Ishikawa (cell line): ENCODE data around the gene PBXIP1.

Experiments used
- CEBPB ChIP-seq: IDR thresholded peaks from 2 replicates; pipeline ENCODE4 v1.6.1; 2012
- CREB1 ChIP-seq: IDR thresholded peaks from 2 replicates; pipeline ENCODE4 v1.6.1; 2012; ENCODE audit warnings: low read depth
- EGR1 ChIP-seq: IDR thresholded peaks from 2 replicates; pipeline ENCODE4 v1.6.1; 2012
- EP300 ChIP-seq: IDR thresholded peaks from 2 replicates; pipeline ENCODE4 v1.6.1; 2012; ENCODE audit warnings: borderline replicate concordance
- FOXM1 ChIP-seq: IDR thresholded peaks from 2 replicates; pipeline ENCODE4 v1.6.1; 2012; ENCODE audit warnings: low read depth, borderline replicate concordance
- MAX ChIP-seq: IDR thresholded peaks from 2 replicates; pipeline ENCODE4 v1.6.1; 2012
- NFIC ChIP-seq: IDR thresholded peaks from 2 replicates; pipeline ENCODE4 v1.6.1; 2012
- RAD21 ChIP-seq: IDR thresholded peaks from 2 replicates; pipeline ENCODE4 v1.6.1; 2012; ENCODE audit warnings: low read depth
- REST ChIP-seq: IDR thresholded peaks from 2 replicates; pipeline ENCODE4 v1.6.1; 2012; ENCODE audit warnings: low read depth, mild to moderate bottlenecking
- TAF1 ChIP-seq: IDR thresholded peaks from 2 replicates; pipeline ENCODE4 v1.6.1; 2012; ENCODE audit warnings: low read depth, mild to moderate bottlenecking
- TCF12 ChIP-seq: IDR thresholded peaks from 2 replicates; pipeline ENCODE4 v1.6.1; 2012; ENCODE audit warnings: low read depth
- TEAD4 ChIP-seq: IDR thresholded peaks from 2 replicates; pipeline ENCODE4 v1.6.1; 2012
- YY1 ChIP-seq: IDR thresholded peaks from 2 replicates; pipeline ENCODE4 v1.6.1; 2012; ENCODE audit warnings: low read depth
- ZBTB7A ChIP-seq: IDR thresholded peaks from 2 replicates; pipeline ENCODE4 v1.6.1; 2012; ENCODE audit warnings: low read depth
- TF ChIP-seq, protein P1 (sequence below): IDR thresholded peaks from 2 replicates; pipeline ENCODE4 v1.6.1; 2012

PBXIP1 gene

DNA sequence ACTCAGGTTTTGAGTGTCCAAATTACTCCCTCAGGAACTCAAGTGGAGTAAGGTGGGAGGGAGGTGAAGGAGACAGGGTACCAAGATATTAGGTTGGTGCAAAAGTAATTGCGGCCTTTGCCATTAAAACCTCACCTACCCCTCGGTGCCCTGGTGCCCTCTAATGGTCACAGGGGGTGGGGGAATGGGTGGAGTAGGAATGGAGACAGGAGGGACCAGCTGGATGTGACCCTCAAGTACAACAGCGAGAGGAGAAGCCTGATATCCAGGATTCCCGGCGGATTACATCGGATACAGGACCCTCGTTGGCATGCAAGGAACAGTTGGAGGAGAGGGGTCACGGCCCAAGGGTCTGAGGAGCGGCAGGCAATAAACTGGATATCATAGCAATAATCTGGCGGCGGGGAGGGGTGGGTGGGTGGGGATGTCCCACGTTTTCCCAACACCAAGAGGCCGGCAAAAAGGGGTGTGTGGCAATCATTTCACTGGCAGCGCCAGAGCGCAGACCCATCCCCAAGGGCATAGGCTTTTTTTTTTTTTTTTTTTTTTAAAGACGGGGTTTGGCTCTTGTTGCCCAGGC lies 42.4 kb upstream of the PBXIP1 start:
- TF ChIP-seq TAF1 (no peak), ZBTB7A (no peak), EP300 (no peak), TCF12 (no peak), TEAD4 (no peak), RAD21 (no peak), EGR1 (no peak), CEBPB (no peak), MAX (no peak), YY1 (no peak), NFIC (no peak)
- TF ChIP-seq, protein P1, sequence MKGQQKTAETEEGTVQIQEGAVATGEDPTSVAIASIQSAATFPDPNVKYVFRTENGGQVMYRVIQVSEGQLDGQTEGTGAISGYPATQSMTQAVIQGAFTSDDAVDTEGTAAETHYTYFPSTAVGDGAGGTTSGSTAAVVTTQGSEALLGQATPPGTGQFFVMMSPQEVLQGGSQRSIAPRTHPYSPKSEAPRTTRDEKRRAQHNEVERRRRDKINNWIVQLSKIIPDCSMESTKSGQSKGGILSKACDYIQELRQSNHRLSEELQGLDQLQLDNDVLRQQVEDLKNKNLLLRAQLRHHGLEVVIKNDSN, result no peak

DNA sequence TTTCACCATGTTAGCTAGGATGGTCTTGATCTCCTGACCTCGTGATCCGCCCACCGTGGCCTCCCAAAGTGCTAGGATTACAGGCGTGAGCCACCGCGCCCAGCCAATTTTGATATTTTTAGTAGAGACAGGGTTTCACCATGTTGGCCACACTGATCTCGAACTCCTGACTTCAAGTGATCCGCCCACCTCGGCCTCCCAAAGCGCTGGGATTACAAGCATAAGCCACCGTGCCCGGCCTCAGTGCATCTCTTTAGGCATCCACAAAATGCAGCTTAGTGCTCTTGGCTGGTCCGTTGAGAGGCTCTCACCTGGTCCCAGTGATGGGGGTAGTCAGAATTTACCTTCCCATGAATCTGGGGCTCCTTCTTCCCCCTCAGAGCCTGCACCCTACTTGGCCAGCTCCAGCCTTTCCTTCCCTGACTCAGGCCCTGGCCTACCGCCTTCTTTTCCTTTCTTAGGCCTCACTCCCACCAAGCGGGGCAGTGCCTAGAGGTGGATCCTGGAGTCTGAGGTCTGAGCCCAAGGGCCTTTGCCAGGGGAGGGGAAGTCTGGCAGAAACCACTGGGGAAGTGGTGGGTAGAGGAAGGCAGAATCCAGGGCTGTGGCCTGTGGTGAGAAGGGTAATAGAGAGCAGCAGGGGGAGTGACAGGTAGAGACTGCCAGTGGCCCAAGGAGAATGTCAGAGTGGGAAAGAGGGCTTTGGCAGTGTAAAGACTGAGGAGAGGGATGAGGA lies 41.2 kb upstream of the PBXIP1 start:
- TF ChIP-seq TEAD4 (no peak), RAD21 (no peak), EGR1 (no peak), EP300 (no peak), CEBPB (no peak), CREB1 (no peak), YY1 (no peak)
- TF ChIP-seq, protein P1, result no peak

- TF ChIP-seq RAD21 (peak; percentile 33; the same call in 1 of the 2 replicates), TEAD4 (0 out of 2 replicates have a peak, but pooled peaks have one; percentile 29)
These were observed 39.5 kb upstream of the PBXIP1 start for GRCh38 chr1:154995301-154995983.

DNA sequence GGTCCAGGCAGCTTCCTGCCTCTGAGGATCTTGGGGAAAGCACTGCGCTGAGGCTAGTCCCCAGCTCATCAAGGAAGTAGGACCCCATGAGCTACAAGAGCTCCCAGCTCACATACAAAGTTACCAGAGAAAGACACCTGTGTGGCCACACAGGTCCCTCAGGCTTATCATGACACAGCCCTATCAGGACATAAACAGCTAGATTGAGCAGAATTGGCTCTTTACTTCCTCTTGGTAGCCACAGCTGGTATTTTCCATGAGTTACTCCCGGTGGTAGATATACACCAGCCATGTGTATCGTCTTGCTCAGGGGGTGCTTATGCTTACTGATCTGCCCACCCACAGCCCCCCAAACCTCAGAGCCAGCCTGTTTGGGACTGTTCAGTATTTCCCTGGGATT lies 38.7 kb upstream of the PBXIP1 start:
- TF ChIP-seq TCF12 (no peak), EP300 (no peak), CEBPB (no peak), REST (no peak), EGR1 (no peak), MAX (no peak), NFIC (no peak), TEAD4 (no peak)
- TF ChIP-seq, protein P1, result no peak

- no peak for TF ChIP-seq YY1
- TF ChIP-seq NFIC, result 0 out of 2 replicates have a peak, but pooled peaks have one; percentile 3
These were observed 38.3 kb upstream of the PBXIP1 start for GRCh38 chr1:154994269-154994587.

DNA sequence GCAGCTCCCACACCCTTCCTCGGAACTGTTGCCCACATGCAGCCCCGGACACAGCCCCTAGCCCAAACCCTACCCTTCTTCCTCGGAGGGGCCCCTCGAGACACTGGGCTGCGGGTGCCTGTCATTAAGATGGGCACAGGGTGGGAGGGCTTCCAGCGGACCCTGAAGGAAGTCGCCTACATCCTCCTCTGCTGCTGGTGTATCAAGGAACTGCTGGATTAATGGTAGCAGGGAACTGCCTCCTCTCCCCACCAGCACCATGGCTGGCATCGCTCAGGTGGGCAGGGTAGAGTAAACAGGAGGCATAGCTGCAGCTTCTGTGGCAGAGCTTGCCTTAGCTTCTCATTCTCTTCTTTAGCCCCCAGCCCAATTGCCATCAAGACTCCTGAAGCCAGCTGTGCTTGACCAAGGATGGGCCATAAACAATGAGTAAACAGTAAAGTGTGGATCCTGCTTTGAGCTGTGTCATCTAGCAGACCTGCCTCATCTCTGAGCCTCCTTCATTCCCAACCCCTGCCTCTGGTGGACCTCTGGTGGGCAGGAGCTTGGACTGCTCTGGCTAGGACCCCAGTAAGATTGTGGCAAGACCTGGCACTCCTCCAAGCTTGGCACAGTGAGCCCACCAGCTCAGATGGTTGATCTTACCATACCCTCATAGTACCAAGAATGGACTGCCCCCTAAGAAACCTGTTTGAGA lies 37.8 kb upstream of the PBXIP1 start, which contains the start of gene LENEP:
Gene LENEP (plus strand): TSS at position 15 of the 697 bp plus-strand sequence. CDS start 22 bp downstream, at position 37.
- no peak for TF ChIP-seq EGR1
- 0 out of 2 replicates have a peak, but pooled peaks have one; percentile 12 for TF ChIP-seq NFIC
- TF ChIP-seq ZBTB7A, result no peak
- no peak for TF ChIP-seq EP300

DNA sequence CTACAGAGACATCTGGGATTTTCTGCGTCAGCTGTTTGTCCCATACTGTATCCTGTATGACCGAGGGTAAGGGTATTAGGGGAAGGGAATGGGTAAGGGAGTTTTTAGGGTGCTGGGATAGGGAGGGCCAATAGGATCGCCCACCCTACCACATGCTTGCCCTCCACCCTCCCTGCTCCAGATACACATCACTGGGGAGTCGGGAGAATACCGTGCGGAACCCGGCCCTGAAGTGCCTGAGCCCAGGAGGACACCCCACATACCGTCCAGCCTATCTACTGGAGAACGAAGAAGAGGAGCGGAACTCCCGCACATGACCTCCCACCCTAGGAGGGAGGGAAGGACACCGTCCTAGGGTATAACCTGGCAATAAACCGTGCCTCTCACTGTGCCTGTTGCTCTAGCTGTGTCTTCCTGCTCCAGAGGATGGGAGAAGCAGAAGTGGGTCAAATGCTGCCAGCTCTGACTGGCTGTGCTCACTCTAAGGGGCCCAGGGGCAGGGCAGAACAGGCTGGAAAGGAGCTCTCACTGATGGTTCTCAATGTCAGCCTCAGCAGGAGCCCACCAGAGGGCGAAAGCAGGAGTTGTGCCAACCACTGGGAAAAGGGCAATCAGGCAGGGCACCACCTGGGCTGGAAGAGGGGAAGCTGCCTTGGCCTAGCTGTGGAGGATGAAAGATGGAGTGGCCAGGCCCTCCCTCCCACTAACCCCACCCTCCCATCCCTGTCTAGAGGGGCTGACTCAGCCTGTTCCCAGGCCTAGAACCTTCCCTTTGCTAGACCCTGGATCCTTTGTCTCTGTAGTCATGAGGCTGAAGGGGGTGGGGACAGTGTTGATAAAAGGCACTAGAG lies 37.0 kb upstream of the PBXIP1 start:
- TF ChIP-seq, protein P1, result no peak
- TF ChIP-seq CEBPB, result no peak
- no peak for TF ChIP-seq FOXM1
- no peak for TF ChIP-seq TCF12
- TF ChIP-seq RAD21, result no peak
- no peak for TF ChIP-seq ZBTB7A
- TF ChIP-seq MAX, result no peak
- TF ChIP-seq TEAD4, result no peak
- no peak for TF ChIP-seq EP300
- TF ChIP-seq NFIC, result no peak
- no peak for TF ChIP-seq EGR1
- no peak for TF ChIP-seq TAF1
- TF ChIP-seq REST, result no peak
- TF ChIP-seq YY1, result no peak
- TF ChIP-seq CREB1, result no peak
